Suprapubic skin (tissue), 4 donors: ENCODE results near the gene SPA17.
A peak's percentile ranks its signal among the peaks of the same experiment; 100 is the strongest.

Experiments
- POLR2A ChIP-seq, 2 donors: fragments of 450-650 bp; IDR thresholded peaks; one replicate each; pipeline ENCODE4 v1.6.1; 2017; ENCODE audit warnings: antibody characterized with exemption in 2 of 2, mild to moderate bottlenecking in 2 of 2, moderate library complexity in 2 of 2
- POLR2AphosphoS5 ChIP-seq, 3 donors: sonication (generic); formaldehyde crosslinking; IDR thresholded peaks; one replicate each; pipeline ENCODE4 v1.6.1; 2017; ENCODE audit warnings: antibody characterized with exemption in 3 of 3
- TF ChIP-seq, protein P1 (sequence below), 2 donors: fragments of 200-600 bp in 1 of 2; fragments of 450-650 bp in 1 of 2; sonication (generic) in 1 of 2; IDR thresholded peaks; one replicate each; pipeline ENCODE4 v1.5.1; 2016 to 2019; ENCODE audit warnings: antibody characterized with exemption in 2 of 2, mild to moderate bottlenecking in 1 of 2, moderate library complexity in 1 of 2

DNA sequence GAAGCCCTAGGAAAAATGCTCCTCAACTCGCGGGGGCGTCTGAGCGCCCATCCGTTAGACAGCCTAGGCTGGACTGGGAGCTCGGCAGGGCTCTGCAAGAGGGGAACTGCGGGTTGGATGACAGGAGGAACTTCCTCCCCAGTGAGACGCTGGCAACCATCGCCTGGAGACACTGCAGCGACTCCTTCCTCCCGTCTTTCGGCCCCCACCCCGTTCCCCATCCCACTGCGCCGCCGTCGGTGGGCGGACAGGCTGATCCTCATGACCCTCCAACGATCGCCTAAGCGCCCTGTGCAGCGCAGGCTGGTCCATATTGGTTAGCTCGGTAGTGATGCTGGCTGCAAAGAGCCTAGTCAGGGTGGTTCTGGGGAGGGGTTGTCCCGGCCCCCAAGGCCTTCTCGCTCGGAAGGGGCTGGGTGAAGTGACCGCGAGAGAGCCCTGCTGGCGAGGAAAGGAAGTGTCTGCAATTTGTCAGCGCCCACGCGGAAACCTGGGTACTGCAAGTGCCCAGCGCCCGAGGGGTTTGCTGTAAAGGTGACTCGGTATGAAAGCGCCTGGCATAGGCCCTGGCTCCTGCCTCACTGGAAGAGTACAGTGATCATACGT lies 66.7 kb downstream of the SPA17 start:
- TF ChIP-seq POLR2AphosphoS5 (IDR thresholded peaks at IDR 0.05) = no peak
- TF ChIP-seq, protein P1, sequence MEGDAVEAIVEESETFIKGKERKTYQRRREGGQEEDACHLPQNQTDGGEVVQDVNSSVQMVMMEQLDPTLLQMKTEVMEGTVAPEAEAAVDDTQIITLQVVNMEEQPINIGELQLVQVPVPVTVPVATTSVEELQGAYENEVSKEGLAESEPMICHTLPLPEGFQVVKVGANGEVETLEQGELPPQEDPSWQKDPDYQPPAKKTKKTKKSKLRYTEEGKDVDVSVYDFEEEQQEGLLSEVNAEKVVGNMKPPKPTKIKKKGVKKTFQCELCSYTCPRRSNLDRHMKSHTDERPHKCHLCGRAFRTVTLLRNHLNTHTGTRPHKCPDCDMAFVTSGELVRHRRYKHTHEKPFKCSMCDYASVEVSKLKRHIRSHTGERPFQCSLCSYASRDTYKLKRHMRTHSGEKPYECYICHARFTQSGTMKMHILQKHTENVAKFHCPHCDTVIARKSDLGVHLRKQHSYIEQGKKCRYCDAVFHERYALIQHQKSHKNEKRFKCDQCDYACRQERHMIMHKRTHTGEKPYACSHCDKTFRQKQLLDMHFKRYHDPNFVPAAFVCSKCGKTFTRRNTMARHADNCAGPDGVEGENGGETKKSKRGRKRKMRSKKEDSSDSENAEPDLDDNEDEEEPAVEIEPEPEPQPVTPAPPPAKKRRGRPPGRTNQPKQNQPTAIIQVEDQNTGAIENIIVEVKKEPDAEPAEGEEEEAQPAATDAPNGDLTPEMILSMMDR (IDR thresholded peaks at IDR 0.05) = peak in 1 of 2 donors; percentile 60
- no peak for TF ChIP-seq POLR2A (IDR thresholded peaks at IDR 0.05)
